Activated T-cell treated with anti-CD3 and anti-CD28 coated beads for 48 hours (primary cell): ENCODE data around the gene DCAF6.
"Not testable (repeated sequence)": the region's sequence is repeated elsewhere in the genome, so short reads cannot be mapped to it uniquely, and the experiment has no call there.

ENCODE experiments used
- DNase-seq: peaks from one replicate; pipeline ENCODE4 v3.0.0-alpha.2; 2020; ENCODE audit warnings: low read depth

DCAF6 gene

GRCh38 chr1:167923324-167924056, 13.0 kb upstream of the DCAF6 start:
- no peak for DNase-seq

- DNase-seq = no peak
These were observed 12.4 kb upstream of the DCAF6 start for GRCh38 chr1:167924102-167924501.

GRCh38 chr1:167924543-167925231, 11.8 kb upstream of the DCAF6 start:
- DNase-seq = no peak

GRCh38 chr1:167926486-167926997, 9.9 kb upstream of the DCAF6 start:
- no peak for DNase-seq

GRCh38 chr1:167927046-167927754, 9.3 kb upstream of the DCAF6 start:
- DNase-seq = no peak

- no peak for DNase-seq
These were observed 8.0 kb upstream of the DCAF6 start for GRCh38 chr1:167928457-167928852.

- not testable (repeated sequence) for DNase-seq
These were observed 7.6 kb upstream of the DCAF6 start for GRCh38 chr1:167928919-167929318.

GRCh38 chr1:167929725-167930124, 6.8 kb upstream of the DCAF6 start:
- no peak for DNase-seq

- DNase-seq = no peak
These were observed 2.7 kb upstream of the DCAF6 start for GRCh38 chr1:167933788-167934187.

GRCh38 chr1:167934426-167935215, 1.9 kb upstream of the DCAF6 start:
- DNase-seq = no peak

- DNase-seq = peak; percentile 24
These were observed 1.0 kb upstream of the DCAF6 start for GRCh38 chr1:167935216-167936067.

- DNase-seq = peak; percentile 53
These were observed 636 bp downstream of the DCAF6 start, which contains the start of gene MPC2 for GRCh38 chr1:167936930-167937708. Gene MPC2 (minus strand): TSS chr1:167937072. CDS start chr1:167935841, 1,231 bp downstream.

GRCh38 chr1:167937709-167938010, 1.2 kb downstream of the DCAF6 start:
- no peak for DNase-seq

GRCh38 chr1:167938080-167938636, 1.7 kb downstream of the DCAF6 start:
- DNase-seq = no peak

GRCh38 chr1:167940264-167940663, 3.8 kb downstream of the DCAF6 start:
- DNase-seq = no peak

GRCh38 chr1:167943541-167943940, 7.1 kb downstream of the DCAF6 start:
- no peak for DNase-seq

GRCh38 chr1:167947733-167948132, 11.2 kb downstream of the DCAF6 start:
- DNase-seq = no peak

GRCh38 chr1:167949785-167950184, 13.3 kb downstream of the DCAF6 start:
- no peak for DNase-seq

- DNase-seq = no peak
These were observed 14.1 kb downstream of the DCAF6 start for GRCh38 chr1:167950569-167950968.

GRCh38 chr1:167955915-167956314, 19.4 kb downstream of the DCAF6 start:
- DNase-seq = no peak
